Pons (tissue), 1 donor: Measurements from ENCODE around the gene CHRNA3.

Experiments used
- DNase-seq: peaks from one replicate; pipeline ENCODE4 v3.0.0-alpha.2; 2016; ENCODE audit warnings: low spot score

Gene CHRNA3

GRCh38 chr15:78636378-78636859, 15.6 kb upstream of the CHRNA3 start:
- DNase-seq = no peak

- no peak for DNase-seq
Observed at GRCh38 chr15:78635346-78635745, 14.6 kb upstream of the CHRNA3 start.

- DNase-seq = no peak
Observed at GRCh38 chr15:78634210-78635145, 13.7 kb upstream of the CHRNA3 start.

- no peak for DNase-seq
Observed at GRCh38 chr15:78633348-78633747, 12.6 kb upstream of the CHRNA3 start.

GRCh38 chr15:78630886-78631633, 10.3 kb upstream of the CHRNA3 start:
- DNase-seq = no peak

GRCh38 chr15:78629716-78630065, 8.9 kb upstream of the CHRNA3 start:
- no peak for DNase-seq

GRCh38 chr15:78629031-78629715, 8.4 kb upstream of the CHRNA3 start:
- no peak for DNase-seq

GRCh38 chr15:78628227-78628626, 7.4 kb upstream of the CHRNA3 start:
- no peak for DNase-seq

GRCh38 chr15:78627348-78627747, 6.6 kb upstream of the CHRNA3 start:
- no peak for DNase-seq

GRCh38 chr15:78626381-78626995, 5.7 kb upstream of the CHRNA3 start:
- no peak for DNase-seq

- DNase-seq = no peak
Observed at GRCh38 chr15:78625606-78626280, 4.9 kb upstream of the CHRNA3 start.

- DNase-seq = no peak
Observed at GRCh38 chr15:78624651-78625590, 4.1 kb upstream of the CHRNA3 start.

- DNase-seq = no peak
Observed at GRCh38 chr15:78623786-78624497, 3.1 kb upstream of the CHRNA3 start.

GRCh38 chr15:78621810-78622402, 1.1 kb upstream of the CHRNA3 start:
- no peak for DNase-seq

- no peak for DNase-seq
Observed at GRCh38 chr15:78620021-78620526, 722 bp downstream of the CHRNA3 start.

- no peak for DNase-seq
Observed at GRCh38 chr15:78619022-78619950, 1.5 kb downstream of the CHRNA3 start.

GRCh38 chr15:78618490-78618934, 2.3 kb downstream of the CHRNA3 start:
- DNase-seq = peak; percentile 87

- no peak for DNase-seq
Observed at GRCh38 chr15:78618064-78618463, 2.7 kb downstream of the CHRNA3 start.
